Left kidney (tissue), 2 donors: Measurements from ENCODE around the gene CKMT2. TPM values are rescaled to one million over a fixed set of nuclear protein-coding genes. Genes with fewer than 3 reads are reported as not detected.

Experiments
- DNase-seq: peaks from one replicate; pipeline ENCODE4 v3.0.0-alpha.2; 2013
- polyA plus RNA-seq: library from polyadenylated mRNA; unstranded; fragments of 120-200 nt; gene quantifications from one replicate; pipeline ENCODE4 v1.2.1, GENCODE V29; 2013; ENCODE audit not compliant: insufficient read length

CKMT2 gene
- polyA plus RNA-seq, 1 donor: 10.3 TPM

- DNase-seq: no peak
These were observed 70.4 kb downstream of the CKMT2 start for GRCh38 chr5:81303563-81303962.

- DNase-seq: no peak
These were observed 72.7 kb downstream of the CKMT2 start for GRCh38 chr5:81305785-81306184.

- DNase-seq: no peak
These were observed 75.7 kb downstream of the CKMT2 start for GRCh38 chr5:81308836-81309235.

- DNase-seq: no peak
These were observed 77.4 kb downstream of the CKMT2 start for GRCh38 chr5:81310402-81311063.

- DNase-seq: no peak
These were observed 80.2 kb downstream of the CKMT2 start for GRCh38 chr5:81313278-81313677.

- no peak for DNase-seq
These were observed 80.6 kb downstream of the CKMT2 start for GRCh38 chr5:81313686-81314085.

GRCh38 chr5:81314581-81314980 lies 81.5 kb downstream of the CKMT2 start:
- DNase-seq: no peak

GRCh38 chr5:81315336-81315735 lies 82.2 kb downstream of the CKMT2 start:
- no peak for DNase-seq

GRCh38 chr5:81315830-81316229 lies 82.7 kb downstream of the CKMT2 start:
- no peak for DNase-seq

Other genes starting within 250 kb of the CKMT2 start
- gene ZCCHC9, start 68.3 kb downstream of the CKMT2 start, polyA plus RNA-seq: 46.7 TPM
- 1.2 TPM for gene ACOT12, start 160.8 kb downstream of the CKMT2 start, polyA plus RNA-seq